ENCODE data around the gene ZNF518A. TPM values are rescaled to one million over a fixed set of nuclear protein-coding genes. Genes with fewer than 3 reads are reported as not detected.

ZNF518A gene
- total RNA-seq, 1 donor = 20.8 TPM

- TF ChIP-seq CTCF (IDR thresholded peaks at IDR 0.05; ENCODE audit: insufficient read depth, low read length) = no peak
- DNase-seq (ENCODE audit: low read depth) = no peak
- H3K4me3 ChIP-seq (ENCODE audit: low read depth, low read length) = no peak overlapping the region
Measured at GRCh38 chr10:96201525-96201924, 71.4 kb downstream of the ZNF518A start.

- DNase-seq (ENCODE audit: low read depth) = no peak
- TF ChIP-seq CTCF (IDR thresholded peaks at IDR 0.05; ENCODE audit: insufficient read depth, low read length) = no peak
- no peak overlapping the region for H3K4me3 ChIP-seq (ENCODE audit: low read depth, low read length)
Measured at GRCh38 chr10:96205580-96205979, 75.5 kb downstream of the ZNF518A start.

GRCh38 chr10:96208271-96208670 lies 78.2 kb downstream of the ZNF518A start:
- H3K4me3 ChIP-seq (ENCODE audit: low read depth, low read length) = no peak overlapping the region
- no peak for TF ChIP-seq CTCF (IDR thresholded peaks at IDR 0.05; ENCODE audit: insufficient read depth, low read length)
- DNase-seq (ENCODE audit: low read depth) = no peak

GRCh38 chr10:96208946-96209345 lies 78.8 kb downstream of the ZNF518A start:
- TF ChIP-seq CTCF (IDR thresholded peaks at IDR 0.05; ENCODE audit: insufficient read depth, low read length) = no peak

GRCh38 chr10:96211764-96212163 lies 81.7 kb downstream of the ZNF518A start:
- DNase-seq (ENCODE audit: low read depth) = no peak
- no peak overlapping the region for H3K4me3 ChIP-seq (ENCODE audit: low read depth, low read length)
- no peak for TF ChIP-seq CTCF (IDR thresholded peaks at IDR 0.05; ENCODE audit: insufficient read depth, low read length)

More at GRCh38 chr10:96208946-96209345, 78.8 kb downstream of the ZNF518A start:
- DNase-seq (ENCODE audit: low read depth) = no peak
- H3K4me3 ChIP-seq (ENCODE audit: low read depth, low read length) = no peak overlapping the region

- H3K4me3 ChIP-seq (ENCODE audit: low read depth, low read length) = no peak overlapping the region
- TF ChIP-seq CTCF (IDR thresholded peaks at IDR 0.05; ENCODE audit: insufficient read depth, low read length) = no peak
- no peak for DNase-seq (ENCODE audit: low read depth)
Measured at GRCh38 chr10:96212911-96213310, 82.8 kb downstream of the ZNF518A start.

Small RNAs within 50 kb of the gene (small RNA-seq; reads per million reads assigned to genes)
- 0.25 reads per million for gene RNU6-271P

Other genes with a start within 250 kb of the ZNF518A start
- 0.09 TPM in 1 of 2 replicates, not detected in the other for gene CC2D2B, start 222.3 kb upstream of the ZNF518A start, total RNA-seq (ENCODE audit: low replicate concordance)
- gene CCNJ, start 86.7 kb upstream of the ZNF518A start, total RNA-seq (ENCODE audit: low replicate concordance) = 2.6 and 4.5 TPM in 2 replicates
- gene BLNK, start 141.3 kb downstream of the ZNF518A start, total RNA-seq (ENCODE audit: low replicate concordance) = not detected in 2 replicates
- gene DNTT, start 174.1 kb downstream of the ZNF518A start, total RNA-seq (ENCODE audit: low replicate concordance) = not detected in 2 replicates
- not detected in 2 replicates for gene OPALIN, start 228.7 kb downstream of the ZNF518A start, total RNA-seq (ENCODE audit: low replicate concordance)